Measurements from ENCODE around the gene TRIM6. TPM values are rescaled to one million over a fixed set of nuclear protein-coding genes. Genes with fewer than 3 reads are reported as not detected.

The TRIM6 gene
- total RNA-seq, 1 experiment from 2014 or later = 0.13 TPM

GRCh38 chr11:5604896-5605295, 8.5 kb downstream of the TRIM6 start:
- H3K36me3 ChIP-seq (ENCODE audit: insufficient read depth, low read length, poor library complexity, severe bottlenecking) = no peaks in the 10 kb centered on the region
- no peaks in the 10 kb centered on the region for H3K4me1 ChIP-seq (ENCODE audit: insufficient read depth, low read length, poor library complexity, severe bottlenecking)
- intact Hi-C loops (cut with micrococcal nuclease; ENCODE audit: unreplicated experiment) = loop anchor here (10.0 kb wide), 1 partner anchor 290 kb away; the partner anchor contains the start of gene OR52E5
- H3K4me3 ChIP-seq (ENCODE audit: low read depth, low read length, poor library complexity, severe bottlenecking) = no peak overlapping the region
- ChIA-PET POLR2A (ENCODE audit: low non-redundant PET) (no interaction called here), CTCF (no interaction called here)
- no peak for DNase-seq (ENCODE audit: low spot score)
- BruUV-seq (replicated peaks) = no TSS peak
- H3K9me3 ChIP-seq (ENCODE audit: low read depth, low read length, poor library complexity, severe bottlenecking) = no peaks in the 10 kb centered on the region
- TF ChIP-seq EZH2 (IDR thresholded peaks at IDR 0.05; ENCODE audit: borderline replicate concordance, low read depth, low read length, poor library complexity, severe bottlenecking) = no peak
- TF ChIP-seq, protein P1, sequence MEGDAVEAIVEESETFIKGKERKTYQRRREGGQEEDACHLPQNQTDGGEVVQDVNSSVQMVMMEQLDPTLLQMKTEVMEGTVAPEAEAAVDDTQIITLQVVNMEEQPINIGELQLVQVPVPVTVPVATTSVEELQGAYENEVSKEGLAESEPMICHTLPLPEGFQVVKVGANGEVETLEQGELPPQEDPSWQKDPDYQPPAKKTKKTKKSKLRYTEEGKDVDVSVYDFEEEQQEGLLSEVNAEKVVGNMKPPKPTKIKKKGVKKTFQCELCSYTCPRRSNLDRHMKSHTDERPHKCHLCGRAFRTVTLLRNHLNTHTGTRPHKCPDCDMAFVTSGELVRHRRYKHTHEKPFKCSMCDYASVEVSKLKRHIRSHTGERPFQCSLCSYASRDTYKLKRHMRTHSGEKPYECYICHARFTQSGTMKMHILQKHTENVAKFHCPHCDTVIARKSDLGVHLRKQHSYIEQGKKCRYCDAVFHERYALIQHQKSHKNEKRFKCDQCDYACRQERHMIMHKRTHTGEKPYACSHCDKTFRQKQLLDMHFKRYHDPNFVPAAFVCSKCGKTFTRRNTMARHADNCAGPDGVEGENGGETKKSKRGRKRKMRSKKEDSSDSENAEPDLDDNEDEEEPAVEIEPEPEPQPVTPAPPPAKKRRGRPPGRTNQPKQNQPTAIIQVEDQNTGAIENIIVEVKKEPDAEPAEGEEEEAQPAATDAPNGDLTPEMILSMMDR (conservative IDR thresholded peaks at IDR 0.05; ENCODE audit: low read depth, low read length) = no peak
- no peak overlapping the region for H3K27ac ChIP-seq (ENCODE audit: low read depth, low read length, poor library complexity, severe bottlenecking)
- no peaks in the 10 kb centered on the region for H3K27me3 ChIP-seq (replicated peaks; ENCODE audit: insufficient read depth, low read depth, low read length, poor library complexity)

DNA sequence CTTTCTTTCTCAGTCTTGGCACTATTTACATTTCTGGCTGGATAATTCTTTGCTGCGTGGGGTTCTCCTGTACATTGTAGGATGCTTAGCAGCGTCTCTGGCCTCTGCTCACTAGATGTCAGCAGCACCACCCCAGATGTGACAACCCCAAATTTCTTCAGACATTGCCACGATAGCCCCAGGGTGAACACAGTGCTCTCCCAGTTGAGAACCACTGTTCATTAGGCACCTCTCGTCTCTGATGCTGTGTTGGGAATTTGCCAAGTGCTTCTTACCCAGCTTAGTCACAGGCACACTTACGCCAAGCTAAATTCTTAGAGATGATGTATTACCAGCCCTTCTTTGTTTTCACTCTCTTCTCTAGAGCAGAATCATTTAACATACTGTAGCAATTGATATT, 9.4 kb downstream of the TRIM6 start:
- Histone ChIP-seq H3K4me1 (ENCODE audit: insufficient read depth, low read length, poor library complexity, severe bottlenecking) (no peaks in the 10 kb centered on the region), H3K4me3 (ENCODE audit: low read depth, low read length, poor library complexity, severe bottlenecking) (no peak overlapping the region), H3K9me3 (ENCODE audit: low read depth, low read length, poor library complexity, severe bottlenecking) (no peaks in the 10 kb centered on the region), H3K27me3 (replicated peaks; ENCODE audit: insufficient read depth, low read depth, low read length, poor library complexity) (no peaks in the 10 kb centered on the region), H3K27ac (ENCODE audit: low read depth, low read length, poor library complexity, severe bottlenecking) (no peak overlapping the region), H3K36me3 (ENCODE audit: insufficient read depth, low read length, poor library complexity, severe bottlenecking) (no peaks in the 10 kb centered on the region)
- no TSS peak for BruUV-seq (replicated peaks)
- intact Hi-C loops (cut with micrococcal nuclease; ENCODE audit: unreplicated experiment) = loop anchor here (10.0 kb wide), 1 partner anchor 289 kb away; the partner anchor contains the start of gene OR52E5
- CTCF ChIA-PET = interaction anchor here (0.6 kb wide), 1 partner anchor 755 kb away, joined by 9 read pairs; no protein-coding TSS in a partner anchor
- peak; percentile 5 for DNase-seq (ENCODE audit: low spot score)
- POLR2A ChIA-PET (ENCODE audit: low non-redundant PET) = no interaction called here
- TF ChIP-seq, protein P1 (conservative IDR thresholded peaks at IDR 0.05; ENCODE audit: low read depth, low read length) = no peak
- TF ChIP-seq EZH2 (IDR thresholded peaks at IDR 0.05; ENCODE audit: borderline replicate concordance, low read depth, low read length, poor library complexity, severe bottlenecking) = no peak

GRCh38 chr11:5608808-5609207, 12.4 kb downstream of the TRIM6 start:
- TF ChIP-seq, protein P1 (conservative IDR thresholded peaks at IDR 0.05; ENCODE audit: low read depth, low read length) = no peak
- TF ChIP-seq EZH2 (IDR thresholded peaks at IDR 0.05; ENCODE audit: borderline replicate concordance, low read depth, low read length, poor library complexity, severe bottlenecking) = no peak
- Histone ChIP-seq H3K27ac (ENCODE audit: low read depth, low read length, poor library complexity, severe bottlenecking) (no peak overlapping the region), H3K4me3 (ENCODE audit: low read depth, low read length, poor library complexity, severe bottlenecking) (no peak overlapping the region), H3K9me3 (ENCODE audit: low read depth, low read length, poor library complexity, severe bottlenecking) (no peaks in the 10 kb centered on the region), H3K27me3 (replicated peaks; ENCODE audit: insufficient read depth, low read depth, low read length, poor library complexity) (no peaks in the 10 kb centered on the region), H3K4me1 (ENCODE audit: insufficient read depth, low read length, poor library complexity, severe bottlenecking) (no peaks in the 10 kb centered on the region), H3K36me3 (ENCODE audit: insufficient read depth, low read length, poor library complexity, severe bottlenecking) (no peaks in the 10 kb centered on the region)
- DNase-seq (ENCODE audit: low spot score) = no peak
- CTCF ChIA-PET = no interaction called here
- no TSS peak for BruUV-seq (replicated peaks)
- intact Hi-C loops (cut with micrococcal nuclease; ENCODE audit: unreplicated experiment) = loop anchor here (10.0 kb wide), 1 partner anchor 286 kb away; the partner anchor contains the start of gene OR52E5
- POLR2A ChIA-PET (ENCODE audit: low non-redundant PET) = no interaction called here

Data from A673 (cell line).